ENCODE data around the gene MUSTN1. TPM values are rescaled to one million over a fixed set of nuclear protein-coding genes. Genes with fewer than 3 reads are reported as not detected.

Gene MUSTN1
- total RNA-seq, 1 donor from 2014 or later = 4.1 TPM

GRCh38 chr3:52816199-52816598, 18.6 kb downstream of the MUSTN1 start:
- Mint-ChIP-seq H3K4me1 (no peaks in the 10 kb centered on the region), H3K36me3 (ENCODE audit: low read depth) (no peaks in the 10 kb centered on the region), H3K27ac (ENCODE audit: unreplicated experiment) (no peak overlapping the region), H3K27me3 (ENCODE audit: low read depth) (no peaks in the 10 kb centered on the region), H3K4me3 (no peak overlapping the region), H3K9me3 (no peaks in the 10 kb centered on the region)
- DNase-seq (ENCODE audit: low read depth, low spot score) = no peak
- TF ChIP-seq CTCF (conservative IDR thresholded peaks at IDR 0.05) = no peak

GRCh38 chr3:52813810-52814209, 21.0 kb downstream of the MUSTN1 start:
- no peak for TF ChIP-seq CTCF (conservative IDR thresholded peaks at IDR 0.05)
- H3K4me1 Mint-ChIP-seq = no peaks in the 10 kb centered on the region
- no peaks in the 10 kb centered on the region for H3K27me3 Mint-ChIP-seq (ENCODE audit: low read depth)
- no peak for DNase-seq (ENCODE audit: low read depth, low spot score)
- no peak overlapping the region for H3K27ac Mint-ChIP-seq (ENCODE audit: unreplicated experiment)
- H3K4me3 Mint-ChIP-seq = no peak overlapping the region
- H3K36me3 Mint-ChIP-seq (ENCODE audit: low read depth) = no peaks in the 10 kb centered on the region
- no peaks in the 10 kb centered on the region for H3K9me3 Mint-ChIP-seq

- Mint-ChIP-seq H3K27me3 (ENCODE audit: low read depth) (no peaks in the 10 kb centered on the region), H3K4me1 (no peaks in the 10 kb centered on the region), H3K27ac (ENCODE audit: unreplicated experiment) (peak overlapping the region; percentile 91), H3K36me3 (ENCODE audit: low read depth) (no peaks in the 10 kb centered on the region), H3K9me3 (no peaks in the 10 kb centered on the region), H3K4me3 (no peak overlapping the region)
- no peak for DNase-seq (ENCODE audit: low read depth, low spot score)
- no peak for TF ChIP-seq CTCF (conservative IDR thresholded peaks at IDR 0.05)
These were observed 23.3 kb downstream of the MUSTN1 start for GRCh38 chr3:52811452-52812011.

GRCh38 chr3:52810923-52811322, 23.9 kb downstream of the MUSTN1 start:
- no peaks in the 10 kb centered on the region for H3K9me3 Mint-ChIP-seq

GRCh38 chr3:52809662-52810377, 25.0 kb downstream of the MUSTN1 start:
- TF ChIP-seq CTCF (conservative IDR thresholded peaks at IDR 0.05) = no peak
- H3K4me1 Mint-ChIP-seq = no peaks in the 10 kb centered on the region
- H3K27me3 Mint-ChIP-seq (ENCODE audit: low read depth) = no peaks in the 10 kb centered on the region
- no peak overlapping the region for H3K4me3 Mint-ChIP-seq
- no peak for DNase-seq (ENCODE audit: low read depth, low spot score)
- no peaks in the 10 kb centered on the region for H3K36me3 Mint-ChIP-seq (ENCODE audit: low read depth)
- no peaks in the 10 kb centered on the region for H3K9me3 Mint-ChIP-seq
- peak overlapping the region; percentile 43 for H3K27ac Mint-ChIP-seq (ENCODE audit: unreplicated experiment)

More at GRCh38 chr3:52810923-52811322, 23.9 kb downstream of the MUSTN1 start:
- no peaks in the 10 kb centered on the region for H3K27me3 Mint-ChIP-seq (ENCODE audit: low read depth)
- peak overlapping the region; percentile 91 for H3K27ac Mint-ChIP-seq (ENCODE audit: unreplicated experiment)
- H3K4me1 Mint-ChIP-seq = no peaks in the 10 kb centered on the region
- no peak for DNase-seq (ENCODE audit: low read depth, low spot score)
- H3K36me3 Mint-ChIP-seq (ENCODE audit: low read depth) = no peaks in the 10 kb centered on the region
- no peak overlapping the region for H3K4me3 Mint-ChIP-seq
- no peak for TF ChIP-seq CTCF (conservative IDR thresholded peaks at IDR 0.05)
